Fibroblast of skin of left quadriceps (primary cell): ENCODE results near the gene EREG.
A peak's percentile ranks its signal among the peaks of the same experiment; 100 is the strongest.
"Not testable (repeated sequence)": the region's sequence is repeated elsewhere in the genome, so short reads cannot be mapped to it uniquely, and the experiment has no call there.

Source experiments
- DNase-seq, 2 experiments: peaks; one replicate each; pipeline ENCODE4 v3.0.0-alpha.2; 2013; ENCODE audit warnings: low read depth in 2 of 2

EREG gene, protein sequence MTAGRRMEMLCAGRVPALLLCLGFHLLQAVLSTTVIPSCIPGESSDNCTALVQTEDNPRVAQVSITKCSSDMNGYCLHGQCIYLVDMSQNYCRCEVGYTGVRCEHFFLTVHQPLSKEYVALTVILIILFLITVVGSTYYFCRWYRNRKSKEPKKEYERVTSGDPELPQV

DNA sequence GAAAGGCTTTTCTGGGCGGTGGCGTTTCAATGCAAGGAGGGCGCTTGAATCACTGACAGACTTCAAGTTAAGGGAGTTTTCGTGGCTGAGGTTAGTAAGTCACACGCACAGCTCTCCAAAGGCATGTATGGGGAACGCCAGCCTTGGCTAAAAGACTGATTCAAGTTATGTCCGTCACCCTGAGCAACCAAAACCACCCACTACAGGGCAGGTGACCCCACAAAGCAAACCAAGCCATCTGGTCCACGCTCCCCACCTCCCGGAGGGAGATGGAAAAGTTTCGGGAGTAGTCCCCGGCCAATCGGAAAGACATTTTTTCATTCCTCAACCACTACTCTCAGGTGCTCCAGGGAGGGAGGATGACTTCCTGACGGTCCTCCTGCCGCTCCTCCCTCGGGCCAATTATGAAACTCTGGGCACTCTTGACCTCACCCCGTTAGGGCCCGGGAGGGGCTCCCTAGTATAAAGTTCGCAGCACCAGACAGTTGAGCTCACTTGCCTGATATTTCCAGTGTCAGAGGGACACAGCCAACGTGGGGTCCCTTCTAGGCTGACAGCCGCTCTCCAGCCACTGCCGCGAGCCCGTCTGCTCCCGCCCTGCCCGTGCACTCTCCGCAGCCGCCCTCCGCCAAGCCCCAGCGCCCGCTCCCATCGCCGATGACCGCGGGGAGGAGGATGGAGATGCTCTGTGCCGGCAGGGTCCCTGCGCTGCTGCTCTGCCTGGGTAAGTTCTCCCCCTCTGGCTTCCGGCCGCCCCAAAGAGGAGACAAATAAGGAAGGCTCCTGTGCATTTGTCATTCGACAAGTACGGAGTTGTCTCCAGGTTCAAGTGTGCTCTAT, at the start of gene EREG:
Gene EREG (plus strand): TSS at position 494 of the 840 bp plus-strand sequence. CDS start 164 bp downstream, at position 658.
- peak in 1 of 2 experiments; percentile 4 for DNase-seq

- DNase-seq, result no peak
Observed at GRCh38 chr4:74315376-74315775, 49.6 kb upstream of the EREG start.

GRCh38 chr4:74316397-74316796, 48.5 kb upstream of the EREG start:
- DNase-seq, result no peak

DNA sequence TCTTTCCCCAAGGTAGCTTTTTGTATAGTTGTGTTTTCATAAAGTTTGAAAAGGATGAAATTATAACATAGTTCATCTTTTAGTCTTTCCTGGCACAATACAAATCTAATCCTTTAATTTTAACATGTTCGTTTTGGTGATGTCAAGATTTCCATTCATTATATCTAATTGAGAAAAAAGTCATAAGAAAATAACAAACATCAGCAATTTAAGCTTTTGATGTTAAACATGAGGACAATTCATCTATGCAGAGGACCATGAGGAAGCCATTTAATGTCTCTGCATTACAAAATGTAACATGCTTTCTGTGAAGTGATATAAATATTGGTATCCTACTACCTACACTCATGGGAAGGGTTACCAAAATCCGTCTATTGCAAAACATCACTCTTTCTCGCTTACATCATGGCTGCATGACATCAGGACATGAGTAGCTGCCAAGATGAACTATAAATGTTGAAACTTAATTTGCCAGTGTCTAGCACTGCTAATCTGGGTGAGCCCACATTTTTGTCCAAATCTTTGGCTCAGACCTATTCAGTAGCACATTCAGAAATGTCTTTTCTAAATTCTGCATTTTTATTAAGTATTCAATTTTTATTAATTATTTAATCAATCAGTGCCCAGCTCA, 47.2 kb upstream of the EREG start:
- no peak for DNase-seq

- no peak for DNase-seq
Observed at GRCh38 chr4:74318276-74318675, 46.7 kb upstream of the EREG start.

DNA sequence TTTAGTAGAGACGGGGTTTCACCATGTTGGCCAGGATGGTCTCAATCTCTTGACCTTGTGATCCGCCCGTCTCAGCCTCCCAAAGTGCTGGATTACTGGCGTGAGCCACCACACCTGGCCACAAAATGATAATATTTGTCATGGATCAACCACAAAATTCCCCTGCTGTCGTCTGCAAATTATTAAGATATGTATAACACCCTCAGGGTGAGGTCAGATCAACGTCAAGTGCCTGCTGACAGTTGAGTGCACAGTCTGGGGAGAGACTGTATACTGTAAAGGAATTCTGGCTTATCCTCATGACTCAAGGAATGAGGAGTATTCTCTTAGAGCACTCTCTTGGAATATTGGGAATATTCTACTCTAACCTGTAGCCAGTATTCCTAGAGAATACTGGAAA, 45.5 kb upstream of the EREG start:
- no peak for DNase-seq

GRCh38 chr4:74320559-74321118, 44.3 kb upstream of the EREG start:
- peak; percentile 28 to 32 for DNase-seq

GRCh38 chr4:74322301-74322700, 42.6 kb upstream of the EREG start:
- no peak for DNase-seq

- DNase-seq, result no peak
Observed at GRCh38 chr4:74323663-74324062, 41.3 kb upstream of the EREG start.

DNA sequence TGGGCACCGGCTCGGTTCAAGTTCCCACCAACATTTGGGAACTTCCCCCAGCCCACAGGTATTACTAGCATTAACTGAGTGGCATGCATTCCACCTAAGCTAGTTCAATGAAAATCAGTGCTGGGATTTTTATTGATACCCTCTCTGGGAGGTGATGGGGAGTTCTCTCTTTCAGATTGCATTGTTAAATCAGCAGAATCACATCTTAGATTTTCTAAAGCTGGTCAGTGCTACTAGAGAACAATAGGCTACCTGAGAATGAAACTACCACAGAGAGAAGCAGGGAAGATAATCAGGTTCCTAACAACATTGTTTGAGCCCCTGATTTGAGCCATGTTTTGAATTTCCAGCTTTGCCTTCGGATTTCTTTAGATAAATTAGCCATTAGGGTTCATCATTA, 40.7 kb upstream of the EREG start:
- no peak for DNase-seq

DNA sequence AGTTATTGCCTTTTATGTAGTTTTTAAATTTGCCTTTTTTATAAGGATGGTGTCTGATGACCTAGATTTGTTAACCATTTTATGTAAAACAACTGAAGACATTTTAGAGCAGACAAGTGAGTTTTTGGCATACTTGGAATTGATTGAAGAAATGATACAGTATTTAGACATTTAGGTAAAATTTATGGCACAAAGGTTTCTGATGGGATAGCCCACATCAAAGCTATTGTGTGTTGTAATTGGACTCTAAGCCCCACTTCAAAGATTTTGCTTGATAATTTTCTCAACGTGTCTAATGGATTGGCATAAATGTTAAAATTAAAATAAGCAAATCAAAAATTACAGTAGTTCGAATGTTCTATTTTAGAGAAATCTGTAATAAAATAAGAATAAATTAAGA, 39.1 kb upstream of the EREG start:
- no peak for DNase-seq

GRCh38 chr4:74327762-74328161, 37.2 kb upstream of the EREG start:
- no peak for DNase-seq

GRCh38 chr4:74328501-74328900, 36.4 kb upstream of the EREG start:
- DNase-seq, result no peak

- DNase-seq, result no peak
Observed at GRCh38 chr4:74329307-74329706, 35.6 kb upstream of the EREG start.

DNA sequence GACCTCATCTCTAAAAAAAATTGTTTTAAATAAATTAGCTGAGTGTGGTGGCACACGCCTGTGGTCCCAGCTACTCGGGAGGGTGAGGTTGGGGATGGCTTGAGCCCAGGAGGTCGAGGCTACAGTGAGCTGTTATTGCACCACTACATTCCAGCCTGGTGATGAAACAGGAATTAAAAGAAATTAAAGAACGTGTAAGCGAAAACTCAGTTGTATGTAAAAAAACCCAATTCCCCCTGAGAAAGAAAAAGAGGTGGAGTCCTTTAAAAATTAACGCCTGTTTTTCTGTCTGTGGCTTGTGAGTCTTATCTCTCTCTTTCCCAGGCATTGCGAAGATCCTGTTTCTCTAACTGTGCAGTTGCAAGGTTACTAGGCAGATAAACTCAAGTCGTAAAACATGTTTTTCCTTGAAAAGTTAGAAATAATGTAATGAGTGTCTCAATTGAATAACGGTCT, 34.6 kb upstream of the EREG start:
- DNase-seq, result no peak

DNA sequence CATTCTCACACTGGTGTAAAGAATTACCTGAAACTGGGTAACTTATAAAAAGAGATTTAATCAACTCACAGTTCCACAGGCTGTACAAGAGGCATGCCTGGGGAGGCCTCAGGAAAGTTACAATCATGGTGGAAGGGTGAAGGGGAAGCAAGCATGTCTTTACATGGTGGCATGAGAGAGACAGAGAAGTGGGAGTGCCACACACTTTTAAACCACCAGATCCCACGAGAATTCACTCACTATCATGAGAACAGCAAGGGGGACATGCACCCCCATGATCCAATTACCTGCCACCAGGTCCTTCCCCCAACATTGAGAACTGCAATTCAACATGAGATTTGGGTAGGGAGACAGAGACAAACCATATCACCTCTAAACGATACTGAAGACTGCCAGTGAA, 33.7 kb upstream of the EREG start:
- DNase-seq, result no peak

DNA sequence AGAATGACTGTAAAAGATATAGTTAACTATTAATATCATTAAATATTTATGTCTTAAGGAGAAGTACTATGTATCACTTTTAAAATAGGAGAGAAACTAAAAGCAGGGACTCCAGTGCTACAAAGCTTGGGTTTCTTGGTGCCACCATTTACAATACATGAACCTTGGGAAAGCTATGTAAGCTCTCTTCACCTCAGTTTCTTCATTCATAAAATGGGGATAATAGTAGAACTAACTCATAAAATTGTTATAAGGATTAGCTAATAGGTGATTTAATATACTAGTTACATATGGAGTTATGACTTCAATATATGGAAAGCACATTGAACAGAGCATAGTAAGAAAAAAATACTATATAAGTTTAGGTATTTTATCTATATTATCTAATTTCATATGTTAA, 33.0 kb upstream of the EREG start:
- DNase-seq, result no peak

GRCh38 chr4:74334636-74335035, 30.3 kb upstream of the EREG start:
- DNase-seq, result no peak

GRCh38 chr4:74335341-74336021, 29.5 kb upstream of the EREG start:
- no peak for DNase-seq

- no peak for DNase-seq
Observed at GRCh38 chr4:74338792-74339333, 26.1 kb upstream of the EREG start.

DNA sequence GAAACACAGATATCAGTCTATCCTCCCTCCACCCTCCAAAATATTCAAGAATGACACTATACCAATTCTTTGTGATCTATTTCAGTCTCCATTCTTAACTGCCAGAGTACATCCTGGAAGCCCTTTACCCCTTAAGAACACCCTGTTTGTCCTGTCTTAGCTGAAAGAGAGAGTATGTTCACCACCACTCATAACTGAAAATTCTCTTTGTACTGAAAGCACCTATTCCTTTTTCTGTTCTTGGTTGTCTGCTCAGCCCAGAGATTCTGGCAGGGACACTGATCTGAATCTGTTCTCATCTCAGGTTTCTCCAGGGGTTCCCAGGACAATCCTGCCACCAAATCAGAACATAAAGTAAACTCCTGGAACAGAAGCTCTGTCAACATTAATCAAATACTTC, 25.4 kb upstream of the EREG start:
- DNase-seq, result no peak

- not testable (repeated sequence) for DNase-seq
Observed at GRCh38 chr4:74340421-74340820, 24.5 kb upstream of the EREG start.
